Ovary (tissue), 3 donors: ENCODE data around the gene PTPRG.

Experiments used
- EP300 ChIP-seq: sonication (generic); formaldehyde crosslinking; IDR thresholded peaks from one replicate; pipeline ENCODE4 v1.6.1; 2017; ENCODE audit warnings: antibody characterized with exemption
- POLR2A ChIP-seq: fragments of 450-650 bp; IDR thresholded peaks from one replicate; pipeline ENCODE4 v1.6.1; 2017; ENCODE audit warnings: antibody characterized with exemption, mild to moderate bottlenecking, moderate library complexity
- TF ChIP-seq, protein P1 (sequence below), 3 donors: fragments of 450-650 bp in 2 of 3; fragments of 200-600 bp in 1 of 3; IDR thresholded peaks; one replicate each; pipeline versions ENCODE4 v1.5.1 to v1.8.0; 2016 to 2022; ENCODE audit warnings: antibody characterized with exemption in 3 of 3, mild to moderate bottlenecking in 1 of 3
- donor health status: DM: no; HTN: no; CAD: no.

DNA sequence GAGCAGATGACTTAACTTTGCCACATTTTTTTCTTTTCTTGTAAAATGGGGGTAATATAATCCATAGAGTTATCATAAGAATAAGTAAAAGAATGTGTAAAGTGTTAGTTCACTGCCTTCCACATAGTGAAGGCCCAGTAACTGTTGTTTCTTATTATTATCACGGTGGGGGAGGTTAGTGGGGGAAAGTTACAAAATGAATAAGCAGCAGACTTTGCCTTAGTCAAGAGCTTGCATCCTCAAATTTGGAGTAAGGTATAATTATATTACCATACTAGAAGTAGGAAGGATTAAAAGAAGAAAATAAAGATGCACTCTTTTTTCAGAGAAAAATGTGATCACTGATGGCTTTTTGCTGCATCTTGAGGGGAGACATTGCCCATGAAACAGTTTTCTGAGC lies 247.6 kb downstream of the PTPRG start:
- TF ChIP-seq POLR2A = no peak
- TF ChIP-seq, protein P1, sequence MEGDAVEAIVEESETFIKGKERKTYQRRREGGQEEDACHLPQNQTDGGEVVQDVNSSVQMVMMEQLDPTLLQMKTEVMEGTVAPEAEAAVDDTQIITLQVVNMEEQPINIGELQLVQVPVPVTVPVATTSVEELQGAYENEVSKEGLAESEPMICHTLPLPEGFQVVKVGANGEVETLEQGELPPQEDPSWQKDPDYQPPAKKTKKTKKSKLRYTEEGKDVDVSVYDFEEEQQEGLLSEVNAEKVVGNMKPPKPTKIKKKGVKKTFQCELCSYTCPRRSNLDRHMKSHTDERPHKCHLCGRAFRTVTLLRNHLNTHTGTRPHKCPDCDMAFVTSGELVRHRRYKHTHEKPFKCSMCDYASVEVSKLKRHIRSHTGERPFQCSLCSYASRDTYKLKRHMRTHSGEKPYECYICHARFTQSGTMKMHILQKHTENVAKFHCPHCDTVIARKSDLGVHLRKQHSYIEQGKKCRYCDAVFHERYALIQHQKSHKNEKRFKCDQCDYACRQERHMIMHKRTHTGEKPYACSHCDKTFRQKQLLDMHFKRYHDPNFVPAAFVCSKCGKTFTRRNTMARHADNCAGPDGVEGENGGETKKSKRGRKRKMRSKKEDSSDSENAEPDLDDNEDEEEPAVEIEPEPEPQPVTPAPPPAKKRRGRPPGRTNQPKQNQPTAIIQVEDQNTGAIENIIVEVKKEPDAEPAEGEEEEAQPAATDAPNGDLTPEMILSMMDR (IDR thresholded peaks at IDR 0.05) = no peak
- no peak for TF ChIP-seq EP300
